Right lobe of liver (tissue), 4 donors: ENCODE data around the gene CA5A.
A peak's percentile ranks its signal among the peaks of the same experiment; 100 is the strongest.
"Not testable (repeated sequence)": the region's sequence is repeated elsewhere in the genome, so short reads cannot be mapped to it uniquely, and the experiment has no call there.

Experiments
- POLR2A ChIP-seq: fragments of 450-650 bp; IDR thresholded peaks from one replicate; pipeline ENCODE4 v1.6.1; 2017; ENCODE audit warnings: antibody characterized with exemption, mild to moderate bottlenecking
- TF ChIP-seq, protein P1 (sequence below), 4 donors: fragments of 200-600 bp in 3 of 4; fragments of 450-650 bp in 1 of 4; IDR thresholded peaks; one replicate each; pipeline versions ENCODE4 v1.5.1 to v1.8.0; 2016 to 2022; ENCODE audit warnings: antibody characterized with exemption in 4 of 4, mild to moderate bottlenecking in 2 of 4
- donor health status: DM: no; HTN: no; CAD: no.
- donor health status: DM: no; HTN: no; CAD: no.
- donor health status: DM: no; HTN: yes; CAD: no.

DNA sequence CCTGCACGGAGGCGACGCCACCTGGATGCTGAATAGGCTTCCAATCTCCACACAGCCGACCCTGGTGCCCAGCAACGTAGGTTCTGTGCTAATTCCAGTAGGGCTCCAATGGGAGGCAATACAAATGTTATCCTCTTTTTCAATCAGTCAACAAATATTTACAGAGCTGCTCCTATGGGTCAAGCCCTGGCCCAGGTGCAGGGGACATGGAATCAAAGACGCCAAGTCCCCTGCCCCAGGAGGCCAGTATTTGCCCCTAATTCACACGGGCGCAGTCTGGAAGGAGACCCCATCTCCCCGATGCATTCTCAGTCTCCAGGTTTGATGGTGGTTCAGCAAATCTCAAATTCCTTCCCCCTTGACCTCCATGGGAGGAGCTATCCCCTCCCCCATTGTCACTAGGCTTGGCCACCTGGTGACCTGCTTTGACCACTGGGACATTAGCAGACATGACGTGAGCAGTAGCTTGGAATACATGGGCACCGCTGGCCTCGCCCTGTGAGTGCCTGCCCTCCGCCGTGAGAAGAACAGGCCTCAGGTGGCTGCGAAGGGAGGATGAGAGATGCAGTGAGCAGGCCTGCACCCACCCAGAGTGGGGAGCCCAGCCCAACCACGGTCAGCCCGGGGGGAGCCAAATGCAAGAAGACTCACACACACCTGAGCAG is 3.7 kb downstream of the CA5A start:
- TF ChIP-seq, protein P1, sequence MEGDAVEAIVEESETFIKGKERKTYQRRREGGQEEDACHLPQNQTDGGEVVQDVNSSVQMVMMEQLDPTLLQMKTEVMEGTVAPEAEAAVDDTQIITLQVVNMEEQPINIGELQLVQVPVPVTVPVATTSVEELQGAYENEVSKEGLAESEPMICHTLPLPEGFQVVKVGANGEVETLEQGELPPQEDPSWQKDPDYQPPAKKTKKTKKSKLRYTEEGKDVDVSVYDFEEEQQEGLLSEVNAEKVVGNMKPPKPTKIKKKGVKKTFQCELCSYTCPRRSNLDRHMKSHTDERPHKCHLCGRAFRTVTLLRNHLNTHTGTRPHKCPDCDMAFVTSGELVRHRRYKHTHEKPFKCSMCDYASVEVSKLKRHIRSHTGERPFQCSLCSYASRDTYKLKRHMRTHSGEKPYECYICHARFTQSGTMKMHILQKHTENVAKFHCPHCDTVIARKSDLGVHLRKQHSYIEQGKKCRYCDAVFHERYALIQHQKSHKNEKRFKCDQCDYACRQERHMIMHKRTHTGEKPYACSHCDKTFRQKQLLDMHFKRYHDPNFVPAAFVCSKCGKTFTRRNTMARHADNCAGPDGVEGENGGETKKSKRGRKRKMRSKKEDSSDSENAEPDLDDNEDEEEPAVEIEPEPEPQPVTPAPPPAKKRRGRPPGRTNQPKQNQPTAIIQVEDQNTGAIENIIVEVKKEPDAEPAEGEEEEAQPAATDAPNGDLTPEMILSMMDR (IDR thresholded peaks at IDR 0.05): not testable (repeated sequence)
- peak; percentile 27 for TF ChIP-seq POLR2A
